Measurements from ENCODE around the gene BICRAL. TPM values are rescaled to one million over a fixed set of nuclear protein-coding genes. Genes with fewer than 3 reads are reported as not detected.
"Not testable (repeated sequence)": the region's sequence is repeated elsewhere in the genome, so short reads cannot be mapped to it uniquely, and the experiment has no call there.

BICRAL gene
- total and polyA plus RNA-seq, 2 experiments from 2014 or later = 3.9 to 7.2 TPM

DNA sequence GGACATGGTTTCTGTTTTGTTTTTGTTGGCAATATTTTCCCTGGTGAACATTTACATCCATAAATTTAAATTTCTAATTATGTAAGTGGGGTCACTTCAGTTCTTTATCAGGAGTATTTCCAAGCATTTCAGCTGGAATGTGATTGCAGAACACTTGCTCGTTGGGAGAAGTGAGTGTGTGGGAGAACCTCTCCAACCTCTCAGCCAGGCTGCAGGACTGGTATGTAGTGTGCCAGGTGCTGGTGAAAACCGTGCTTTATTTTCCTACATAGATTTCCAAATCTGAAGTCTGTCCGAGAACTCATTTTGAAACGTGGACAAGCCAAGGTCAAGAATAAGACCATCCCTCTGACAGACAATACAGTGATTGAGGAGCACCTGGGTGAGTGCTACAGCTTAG, 103.8 kb downstream of the BICRAL start:
- peaks cover 7% of the 10 kb centered on the region for H3K4me1 ChIP-seq (ENCODE audit: low read depth)
- peak overlapping the region; percentile 64 for H3K27ac ChIP-seq
- H3K36me3 ChIP-seq = peaks cover 36% of the 10 kb centered on the region
- TF ChIP-seq, protein P1, sequence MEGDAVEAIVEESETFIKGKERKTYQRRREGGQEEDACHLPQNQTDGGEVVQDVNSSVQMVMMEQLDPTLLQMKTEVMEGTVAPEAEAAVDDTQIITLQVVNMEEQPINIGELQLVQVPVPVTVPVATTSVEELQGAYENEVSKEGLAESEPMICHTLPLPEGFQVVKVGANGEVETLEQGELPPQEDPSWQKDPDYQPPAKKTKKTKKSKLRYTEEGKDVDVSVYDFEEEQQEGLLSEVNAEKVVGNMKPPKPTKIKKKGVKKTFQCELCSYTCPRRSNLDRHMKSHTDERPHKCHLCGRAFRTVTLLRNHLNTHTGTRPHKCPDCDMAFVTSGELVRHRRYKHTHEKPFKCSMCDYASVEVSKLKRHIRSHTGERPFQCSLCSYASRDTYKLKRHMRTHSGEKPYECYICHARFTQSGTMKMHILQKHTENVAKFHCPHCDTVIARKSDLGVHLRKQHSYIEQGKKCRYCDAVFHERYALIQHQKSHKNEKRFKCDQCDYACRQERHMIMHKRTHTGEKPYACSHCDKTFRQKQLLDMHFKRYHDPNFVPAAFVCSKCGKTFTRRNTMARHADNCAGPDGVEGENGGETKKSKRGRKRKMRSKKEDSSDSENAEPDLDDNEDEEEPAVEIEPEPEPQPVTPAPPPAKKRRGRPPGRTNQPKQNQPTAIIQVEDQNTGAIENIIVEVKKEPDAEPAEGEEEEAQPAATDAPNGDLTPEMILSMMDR (IDR thresholded peaks at IDR 0.05; ENCODE audit: low read depth, low read length) = no peak
- H3K9me3 ChIP-seq (ENCODE audit: low read depth) = no peaks in the 10 kb centered on the region
- H3K27me3 ChIP-seq = no peaks in the 10 kb centered on the region
- no peak for DNase-seq (ENCODE audit: low read depth in 1 of 2, low spot score in 1 of 2)
- H3K4me3 ChIP-seq = no peak overlapping the region

DNA sequence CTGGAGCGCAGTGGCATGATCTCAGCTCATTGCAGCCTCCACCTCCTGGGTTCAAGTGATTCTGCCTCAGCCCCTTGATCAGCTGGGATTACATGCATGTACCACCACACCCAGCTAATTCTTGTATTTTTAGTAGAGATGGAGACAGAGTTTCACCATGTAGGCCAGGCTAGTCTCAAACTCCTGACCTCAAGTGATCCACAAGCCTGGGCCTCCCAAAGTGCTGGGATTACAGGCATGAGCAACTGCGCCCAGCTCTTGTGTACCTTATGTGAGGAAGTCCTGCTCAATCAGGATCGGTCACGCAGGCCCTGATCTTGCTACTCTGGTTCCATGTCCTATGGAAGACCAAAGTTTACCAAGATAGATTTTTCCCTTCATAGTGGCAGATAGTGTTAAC, 106.3 kb downstream of the BICRAL start:
- H3K36me3 ChIP-seq = peaks cover 30% of the 10 kb centered on the region
- H3K4me3 ChIP-seq; H3K27me3 ChIP-seq; DNase-seq (ENCODE audit: low read depth in 1 of 2, low spot score in 1 of 2); H3K9me3 ChIP-seq (ENCODE audit: low read depth): not testable (repeated sequence)
- peak overlapping the region; percentile 34 for H3K27ac ChIP-seq
- H3K4me1 ChIP-seq (ENCODE audit: low read depth) = peaks cover 12% of the 10 kb centered on the region

DNA sequence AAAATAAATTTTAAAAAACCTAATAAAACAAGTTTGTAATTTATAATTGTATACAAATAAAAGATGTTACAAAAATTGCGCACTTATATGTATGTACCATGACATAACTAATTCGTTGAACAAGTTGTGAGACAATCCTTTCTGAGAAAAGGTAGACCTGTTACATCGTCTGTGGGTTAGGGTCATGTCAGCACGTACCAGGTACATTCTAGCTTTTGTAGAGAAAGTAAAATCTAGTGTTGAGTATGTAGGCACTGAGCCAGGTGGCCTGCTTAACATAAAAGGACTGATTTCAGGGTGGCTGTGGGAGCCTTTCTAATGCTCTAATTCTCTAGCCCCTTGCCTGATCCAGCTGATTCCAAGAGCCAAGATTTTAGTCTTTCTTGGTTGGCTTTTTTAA, 108.0 kb downstream of the BICRAL start:
- peaks cover 18% of the 10 kb centered on the region for H3K4me1 ChIP-seq (ENCODE audit: low read depth)
- H3K9me3 ChIP-seq (ENCODE audit: low read depth) = no peaks in the 10 kb centered on the region
- H3K4me3 ChIP-seq = peak overlapping the region; percentile 80
- peak in 1 of 2 donors; percentile 33 for DNase-seq (ENCODE audit: low read depth in 1 of 2, low spot score in 1 of 2)
- H3K36me3 ChIP-seq = peaks cover 14% of the 10 kb centered on the region
- no peaks in the 10 kb centered on the region for H3K27me3 ChIP-seq
- TF ChIP-seq, protein P1 (IDR thresholded peaks at IDR 0.05; ENCODE audit: low read depth, low read length) = no peak
- H3K27ac ChIP-seq = peak overlapping the region; percentile 95

DNA sequence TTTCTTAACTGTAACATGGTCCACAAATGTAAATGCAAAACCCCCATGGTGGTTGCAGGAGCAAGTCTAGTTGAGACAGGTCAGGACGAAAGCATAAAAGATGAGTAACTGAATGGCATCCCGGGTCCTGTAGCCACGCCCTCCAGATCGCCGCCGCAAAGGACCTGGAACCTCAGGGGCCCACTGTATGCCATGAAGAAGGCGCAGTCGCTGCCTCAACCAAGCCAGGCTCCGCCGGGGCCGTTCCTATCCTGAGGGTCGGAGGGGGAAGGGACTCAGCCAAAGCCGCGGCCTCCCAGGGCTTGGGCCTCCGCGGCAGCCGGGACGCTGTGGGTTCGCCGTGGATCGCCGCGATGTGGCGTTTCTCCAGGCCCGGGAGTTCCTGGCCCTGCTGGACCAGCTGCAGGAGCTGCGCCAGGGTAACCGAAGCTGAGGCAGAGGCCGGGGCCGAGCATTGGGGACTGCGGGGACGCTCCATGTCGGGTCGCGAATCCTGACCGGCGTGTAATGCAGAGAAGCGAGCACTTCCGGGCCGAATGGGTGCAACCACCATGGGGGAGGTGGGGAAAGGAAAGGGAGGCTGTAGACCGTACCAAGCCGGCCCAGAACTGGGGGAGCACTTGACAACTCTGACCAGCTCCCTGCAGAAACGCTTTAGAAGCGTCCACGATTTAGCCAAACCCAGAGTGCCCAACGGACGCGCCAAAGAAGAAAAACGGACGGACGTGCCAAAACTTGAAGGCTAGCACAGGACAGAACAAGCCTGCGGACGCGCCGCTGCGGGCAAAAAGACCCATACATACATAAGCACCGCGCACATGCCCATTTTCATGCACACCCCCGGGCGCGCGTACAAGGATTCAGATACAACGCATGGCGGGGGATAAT, 108.7 kb downstream of the BICRAL start:
- no peaks in the 10 kb centered on the region for H3K27me3 ChIP-seq
- TF ChIP-seq, protein P1 (IDR thresholded peaks at IDR 0.05; ENCODE audit: low read depth, low read length) = no peak
- peak overlapping the region; percentile 80 for H3K4me3 ChIP-seq
- peak overlapping the region; percentile 95 for H3K27ac ChIP-seq
- no peaks in the 10 kb centered on the region for H3K9me3 ChIP-seq (ENCODE audit: low read depth)
- peaks cover 18% of the 10 kb centered on the region for H3K4me1 ChIP-seq (ENCODE audit: low read depth)
- DNase-seq (ENCODE audit: low read depth in 1 of 2, low spot score in 1 of 2) = peak; percentile 93 to 99
- peaks cover 9% of the 10 kb centered on the region for H3K36me3 ChIP-seq

DNA sequence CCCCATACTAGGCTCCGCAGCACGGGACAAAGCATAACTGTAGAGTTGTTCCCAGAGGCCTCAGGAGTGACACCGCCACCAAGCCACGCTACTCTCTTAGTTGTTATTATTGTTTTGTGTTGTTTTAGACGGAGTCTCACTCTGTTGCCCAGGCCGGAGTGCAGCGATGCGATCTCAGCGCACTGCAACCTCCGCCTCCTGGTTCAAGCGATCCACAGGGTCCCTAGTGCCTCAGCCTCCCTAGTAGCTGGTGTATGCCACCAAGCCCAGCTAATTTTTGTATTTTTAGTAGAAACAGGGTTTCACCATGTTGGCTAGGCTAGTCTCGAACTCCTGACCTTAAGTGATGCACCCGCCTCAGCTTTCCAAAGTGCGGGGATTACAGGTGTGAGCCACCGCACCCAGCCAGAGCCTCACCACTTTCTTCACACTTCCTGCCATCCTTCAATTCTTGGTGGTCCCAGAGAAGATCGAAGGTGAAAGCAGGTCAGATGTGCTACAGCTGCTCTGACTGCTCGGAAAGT, 109.4 kb downstream of the BICRAL start:
- H3K4me1 ChIP-seq (ENCODE audit: low read depth) = peaks cover 18% of the 10 kb centered on the region
- peak overlapping the region; percentile 80 for H3K4me3 ChIP-seq
- TF ChIP-seq, protein P1 (IDR thresholded peaks at IDR 0.05; ENCODE audit: low read depth, low read length) = no peak

DNA sequence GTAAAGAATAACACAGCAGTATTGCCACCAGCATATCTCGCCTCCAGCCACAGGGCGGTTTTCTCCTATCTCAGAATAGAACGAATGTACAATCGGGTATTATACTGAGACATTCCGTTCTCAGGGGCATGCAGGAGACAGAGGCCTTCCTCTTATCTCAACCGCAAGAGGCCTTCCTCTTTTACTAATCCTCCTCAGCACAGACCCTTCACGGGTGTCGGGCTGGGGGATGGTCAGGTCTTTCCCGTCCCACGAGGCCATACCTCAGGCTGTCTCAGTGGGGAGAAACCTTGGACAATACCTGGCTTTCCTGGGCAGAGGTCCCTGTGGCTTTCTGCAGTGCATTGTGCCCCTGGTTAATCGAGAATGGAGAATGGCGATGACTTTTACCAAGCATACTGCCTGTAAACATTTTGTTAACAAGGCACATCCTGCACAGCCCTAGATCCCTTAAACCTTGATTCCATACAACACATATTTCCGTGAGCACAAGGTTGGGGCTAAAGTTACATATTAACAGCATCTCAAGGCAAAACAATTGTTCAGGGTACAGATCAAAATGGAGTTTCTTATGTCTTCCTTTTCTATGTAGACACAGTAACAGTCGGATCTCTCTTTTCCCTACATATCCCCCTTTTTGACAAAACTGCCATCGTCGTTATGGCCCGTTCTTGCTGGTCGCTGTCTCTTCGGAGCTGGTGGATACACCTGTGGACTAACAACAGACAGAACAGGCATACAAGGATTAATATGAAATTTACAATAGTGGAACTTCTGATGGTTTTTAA, 112.4 kb downstream of the BICRAL start:
- not testable (repeated sequence) for H3K27me3 ChIP-seq; H3K4me3 ChIP-seq; H3K9me3 ChIP-seq (ENCODE audit: low read depth); H3K36me3 ChIP-seq
- H3K4me1 ChIP-seq (ENCODE audit: low read depth) = peaks cover 18% of the 10 kb centered on the region
- peak in 1 of 2 donors; percentile 54 for DNase-seq (ENCODE audit: low read depth in 1 of 2, low spot score in 1 of 2)
- peak overlapping the region; percentile 89 for H3K27ac ChIP-seq

More for the DNA sequence above, 109.4 kb downstream of the BICRAL start:
- no peaks in the 10 kb centered on the region for H3K9me3 ChIP-seq (ENCODE audit: low read depth)
- peaks cover 3% of the 10 kb centered on the region for H3K36me3 ChIP-seq
- no peaks in the 10 kb centered on the region for H3K27me3 ChIP-seq
- DNase-seq (ENCODE audit: low read depth in 1 of 2, low spot score in 1 of 2) = no peak
- peak overlapping the region; percentile 95 for H3K27ac ChIP-seq
